DMS153 (cell line): ENCODE measurements around the gene PIGH.
"Not testable (repeated sequence)": the region's sequence is repeated elsewhere in the genome, so short reads cannot be mapped to it uniquely, and the experiment has no call there.

Experiments
- DNase-seq: peaks from one replicate; lab custom pipeline; 2025; lab: John Stamatoyannopoulos, UW

Gene PIGH

GRCh38 chr14:67551123-67551522, 48.9 kb downstream of the PIGH start:
- DNase-seq = no peak

- no peak for DNase-seq
Observed at GRCh38 chr14:67549734-67550133, 50.3 kb downstream of the PIGH start.

- no peak for DNase-seq
Observed at GRCh38 chr14:67547224-67547780, 52.8 kb downstream of the PIGH start.

- DNase-seq = no peak
Observed at GRCh38 chr14:67544590-67544989, 55.5 kb downstream of the PIGH start.

GRCh38 chr14:67542620-67543019, 57.4 kb downstream of the PIGH start:
- not testable (repeated sequence) for DNase-seq

GRCh38 chr14:67541448-67542387, 58.4 kb downstream of the PIGH start:
- no peak for DNase-seq
